ENCODE data around the gene TCOF1.

The TCOF1 gene

DNA sequence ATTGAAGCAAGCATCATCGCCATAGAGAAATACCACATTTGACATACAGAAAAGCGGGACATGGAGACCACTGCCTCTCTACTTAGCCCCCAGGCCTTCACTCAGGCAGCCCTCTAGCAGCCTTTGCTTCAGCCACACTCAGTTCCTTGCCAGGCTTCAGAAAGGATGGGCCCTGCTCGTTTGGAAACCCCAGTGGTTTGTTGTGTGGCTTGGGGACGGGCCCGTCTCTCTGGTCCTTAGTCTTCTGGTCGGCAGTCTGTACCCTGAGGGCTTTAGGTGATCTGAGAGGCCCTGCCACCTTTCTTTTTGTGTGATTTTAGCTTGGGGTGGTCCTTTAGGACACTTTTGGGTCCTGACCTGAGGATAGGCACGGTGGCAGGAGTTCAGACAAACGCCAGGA is 33.7 kb upstream of the TCOF1 start:
- 75 to 90% methylated on average over 5 to 6 of the region's 8 CpGs for WGBS, 2 experiments (ENCODE audit: insufficient coverage in 2 of 2)
- peaks cover 34% of the 10 kb centered on the region for H3K4me1 ChIP-seq (ENCODE audit: control insufficient read depth, insufficient read depth, low read length, poor library complexity, severe bottlenecking)

GRCh38 chr5:150325426-150325825 is 32.1 kb upstream of the TCOF1 start:
- Histone ChIP-seq H3K4me3 (ENCODE audit: extremely low read depth, insufficient read depth, low read length, poor library complexity, severe bottlenecking) (no peak overlapping the region), H3K36me3 (ENCODE audit: control insufficient read depth, insufficient read depth, low read length) (no peaks in the 10 kb centered on the region), H3K27ac (ENCODE audit: low read depth, low read length, severe bottlenecking) (no peak overlapping the region), H3K9me3 (ENCODE audit: control insufficient read depth, low read length) (no peaks in the 10 kb centered on the region), H3K4me1 (ENCODE audit: control insufficient read depth, insufficient read depth, low read length, poor library complexity, severe bottlenecking) (peaks cover 18% of the 10 kb centered on the region)
- 89 to 95% methylated on average over 3 to 4 of the region's 4 CpGs for WGBS, 2 experiments (ENCODE audit: insufficient coverage in 2 of 2)

More for the DNA sequence above, 33.7 kb upstream of the TCOF1 start:
- Histone ChIP-seq H3K27ac (ENCODE audit: low read depth, low read length, severe bottlenecking) (no peak overlapping the region), H3K9me3 (ENCODE audit: control insufficient read depth, low read length) (no peaks in the 10 kb centered on the region), H3K4me3 (ENCODE audit: extremely low read depth, insufficient read depth, low read length, poor library complexity, severe bottlenecking) (no peak overlapping the region), H3K36me3 (ENCODE audit: control insufficient read depth, insufficient read depth, low read length) (no peaks in the 10 kb centered on the region)

- WGBS, 2 experiments (ENCODE audit: insufficient coverage in 2 of 2) = no CpG with 5 or more reads among the region's 2 CpGs
- no peaks in the 10 kb centered on the region for H3K36me3 ChIP-seq (ENCODE audit: control insufficient read depth, insufficient read depth, low read length)
- peaks cover 17% of the 10 kb centered on the region for H3K4me1 ChIP-seq (ENCODE audit: control insufficient read depth, insufficient read depth, low read length, poor library complexity, severe bottlenecking)
- H3K27ac ChIP-seq (ENCODE audit: low read depth, low read length, severe bottlenecking) = peak overlapping the region; percentile 59
- H3K9me3 ChIP-seq (ENCODE audit: control insufficient read depth, low read length) = no peaks in the 10 kb centered on the region
- H3K4me3 ChIP-seq (ENCODE audit: extremely low read depth, insufficient read depth, low read length, poor library complexity, severe bottlenecking) = no peak overlapping the region
Observed at GRCh38 chr5:150326707-150327106, 30.8 kb upstream of the TCOF1 start.

- H3K36me3 ChIP-seq (ENCODE audit: control insufficient read depth, insufficient read depth, low read length) = no peaks in the 10 kb centered on the region
- no peaks in the 10 kb centered on the region for H3K9me3 ChIP-seq (ENCODE audit: control insufficient read depth, low read length)
- WGBS, 2 experiments (ENCODE audit: insufficient coverage in 2 of 2) = 67% methylated on average over 1 of the region's 3 CpGs; no CpG with 5 or more reads in 1 of the 2 experiments
- peaks cover 17% of the 10 kb centered on the region for H3K4me1 ChIP-seq (ENCODE audit: control insufficient read depth, insufficient read depth, low read length, poor library complexity, severe bottlenecking)
- H3K4me3 ChIP-seq (ENCODE audit: extremely low read depth, insufficient read depth, low read length, poor library complexity, severe bottlenecking) = no peak overlapping the region
- peak overlapping the region; percentile 59 for H3K27ac ChIP-seq (ENCODE audit: low read depth, low read length, severe bottlenecking)
Observed at GRCh38 chr5:150327139-150327538, 30.4 kb upstream of the TCOF1 start.

- Histone ChIP-seq H3K27ac (ENCODE audit: low read depth, low read length, severe bottlenecking) (no peak overlapping the region), H3K36me3 (ENCODE audit: control insufficient read depth, insufficient read depth, low read length) (no peaks in the 10 kb centered on the region), H3K4me1 (ENCODE audit: control insufficient read depth, insufficient read depth, low read length, poor library complexity, severe bottlenecking) (peaks cover 17% of the 10 kb centered on the region), H3K9me3 (ENCODE audit: control insufficient read depth, low read length) (no peaks in the 10 kb centered on the region), H3K4me3 (ENCODE audit: extremely low read depth, insufficient read depth, low read length, poor library complexity, severe bottlenecking) (no peak overlapping the region)
- WGBS, 2 experiments (ENCODE audit: insufficient coverage in 2 of 2) = 91 to 93% methylated on average over 2 of the region's 2 CpGs
Observed at GRCh38 chr5:150328515-150328914, 29.0 kb upstream of the TCOF1 start.

- Histone ChIP-seq H3K4me3 (ENCODE audit: extremely low read depth, insufficient read depth, low read length, poor library complexity, severe bottlenecking) (no peak overlapping the region), H3K36me3 (ENCODE audit: control insufficient read depth, insufficient read depth, low read length) (no peaks in the 10 kb centered on the region), H3K9me3 (ENCODE audit: control insufficient read depth, low read length) (no peaks in the 10 kb centered on the region), H3K4me1 (ENCODE audit: control insufficient read depth, insufficient read depth, low read length, poor library complexity, severe bottlenecking) (peaks cover 17% of the 10 kb centered on the region), H3K27ac (ENCODE audit: low read depth, low read length, severe bottlenecking) (no peak overlapping the region)
- 75 to 97% methylated on average over 2 of the region's 2 CpGs for WGBS, 2 experiments (ENCODE audit: insufficient coverage in 2 of 2)
Observed at GRCh38 chr5:150329038-150329437, 28.5 kb upstream of the TCOF1 start.

GRCh38 chr5:150329881-150330876 is 27.3 kb upstream of the TCOF1 start:
- 90 to 99% methylated on average over 8 to 12 of the region's 17 CpGs for WGBS, 2 experiments (ENCODE audit: insufficient coverage in 2 of 2)
- H3K4me1 ChIP-seq (ENCODE audit: control insufficient read depth, insufficient read depth, low read length, poor library complexity, severe bottlenecking) = peaks cover 17% of the 10 kb centered on the region
- no peaks in the 10 kb centered on the region for H3K36me3 ChIP-seq (ENCODE audit: control insufficient read depth, insufficient read depth, low read length)

DNA sequence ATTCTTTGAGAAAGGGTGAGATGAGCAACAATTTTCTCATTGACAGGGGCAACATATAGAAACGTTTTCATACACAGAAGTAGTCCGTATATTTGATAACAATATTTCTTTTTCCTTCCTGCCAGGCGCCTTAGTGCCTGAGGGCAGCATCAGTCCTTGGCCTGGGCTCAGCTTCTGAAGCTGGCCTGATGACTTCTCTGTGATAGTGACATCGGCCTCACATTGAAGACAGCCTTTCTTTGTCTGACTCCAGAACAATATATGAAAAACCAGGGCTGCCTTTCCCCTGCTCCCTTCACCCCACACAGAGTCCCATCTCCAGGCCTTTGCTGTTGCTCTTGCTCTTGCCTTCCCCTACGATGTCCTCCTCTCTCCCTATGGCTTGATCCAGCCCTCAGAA is 24.1 kb upstream of the TCOF1 start:
- no peaks in the 10 kb centered on the region for H3K36me3 ChIP-seq (ENCODE audit: control insufficient read depth, insufficient read depth, low read length)
- H3K9me3 ChIP-seq (ENCODE audit: control insufficient read depth, low read length) = no peaks in the 10 kb centered on the region
- no peak overlapping the region for H3K4me3 ChIP-seq (ENCODE audit: extremely low read depth, insufficient read depth, low read length, poor library complexity, severe bottlenecking)
- H3K4me1 ChIP-seq (ENCODE audit: control insufficient read depth, insufficient read depth, low read length, poor library complexity, severe bottlenecking) = no peaks in the 10 kb centered on the region
- H3K27ac ChIP-seq (ENCODE audit: low read depth, low read length, severe bottlenecking) = no peak overlapping the region
- 73 to 94% methylated on average over 4 to 5 of the region's 5 CpGs for WGBS, 2 experiments (ENCODE audit: insufficient coverage in 2 of 2)

More at GRCh38 chr5:150329881-150330876, 27.3 kb upstream of the TCOF1 start:
- H3K4me3 ChIP-seq (ENCODE audit: extremely low read depth, insufficient read depth, low read length, poor library complexity, severe bottlenecking) = no peak overlapping the region
- no peaks in the 10 kb centered on the region for H3K9me3 ChIP-seq (ENCODE audit: control insufficient read depth, low read length)
- H3K27ac ChIP-seq (ENCODE audit: low read depth, low read length, severe bottlenecking) = no peak overlapping the region

- 81 to 95% methylated on average over 2 to 4 of the region's 4 CpGs for WGBS, 2 experiments (ENCODE audit: insufficient coverage in 2 of 2)
- Histone ChIP-seq H3K4me3 (ENCODE audit: extremely low read depth, insufficient read depth, low read length, poor library complexity, severe bottlenecking) (no peak overlapping the region), H3K4me1 (ENCODE audit: control insufficient read depth, insufficient read depth, low read length, poor library complexity, severe bottlenecking) (peaks cover 9% of the 10 kb centered on the region), H3K27ac (ENCODE audit: low read depth, low read length, severe bottlenecking) (no peak overlapping the region), H3K36me3 (ENCODE audit: control insufficient read depth, insufficient read depth, low read length) (no peaks in the 10 kb centered on the region), H3K9me3 (ENCODE audit: control insufficient read depth, low read length) (no peaks in the 10 kb centered on the region)
Observed at GRCh38 chr5:150335778-150336177, 21.7 kb upstream of the TCOF1 start.

GRCh38 chr5:150338546-150338945 is 19.0 kb upstream of the TCOF1 start:
- no peaks in the 10 kb centered on the region for H3K9me3 ChIP-seq (ENCODE audit: control insufficient read depth, low read length)
- H3K27ac ChIP-seq (ENCODE audit: low read depth, low read length, severe bottlenecking) = no peak overlapping the region
- WGBS, 2 experiments (ENCODE audit: insufficient coverage in 2 of 2) = 95 to 97% methylated on average over 11 of the region's 11 CpGs
- H3K36me3 ChIP-seq (ENCODE audit: control insufficient read depth, insufficient read depth, low read length) = no peaks in the 10 kb centered on the region
- no peak overlapping the region for H3K4me3 ChIP-seq (ENCODE audit: extremely low read depth, insufficient read depth, low read length, poor library complexity, severe bottlenecking)
- peaks cover 9% of the 10 kb centered on the region for H3K4me1 ChIP-seq (ENCODE audit: control insufficient read depth, insufficient read depth, low read length, poor library complexity, severe bottlenecking)

DNA sequence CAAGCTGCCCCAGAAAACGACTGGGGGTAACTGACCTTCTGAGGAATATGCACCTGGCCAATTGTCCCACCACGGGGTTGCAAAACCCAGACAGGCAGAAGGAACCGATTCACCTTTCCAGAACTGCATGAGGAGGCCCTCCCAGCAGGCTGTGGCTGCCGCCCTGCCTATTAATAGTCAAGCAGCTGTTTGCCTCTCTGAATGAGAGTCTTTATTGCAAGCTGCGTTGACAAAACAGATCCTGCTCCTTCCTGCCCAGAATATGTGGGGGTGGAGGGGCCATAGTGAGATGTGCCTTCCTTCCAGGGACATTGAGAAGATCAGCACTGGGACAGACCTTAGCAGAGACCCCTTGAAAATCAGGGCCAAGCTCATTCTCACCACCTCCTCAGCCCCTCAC is 18.3 kb upstream of the TCOF1 start:
- H3K9me3 ChIP-seq (ENCODE audit: control insufficient read depth, low read length) = no peaks in the 10 kb centered on the region
- H3K4me1 ChIP-seq (ENCODE audit: control insufficient read depth, insufficient read depth, low read length, poor library complexity, severe bottlenecking) = peaks cover 9% of the 10 kb centered on the region
- 77 to 80% methylated on average over 5 of the region's 5 CpGs for WGBS, 2 experiments (ENCODE audit: insufficient coverage in 2 of 2)
- no peaks in the 10 kb centered on the region for H3K36me3 ChIP-seq (ENCODE audit: control insufficient read depth, insufficient read depth, low read length)
- H3K27ac ChIP-seq (ENCODE audit: low read depth, low read length, severe bottlenecking) = no peak overlapping the region
- H3K4me3 ChIP-seq (ENCODE audit: extremely low read depth, insufficient read depth, low read length, poor library complexity, severe bottlenecking) = no peak overlapping the region

Data from mesodermal cell (in vitro differentiated cells).